H9 (cell line): ENCODE data around the gene PATE1. TPM values are rescaled to one million over a fixed set of nuclear protein-coding genes. Genes with fewer than 3 reads are reported as not detected.

ENCODE experiments used
- DNase-seq: peaks from one replicate; pipeline ENCODE4 v3.0.0-alpha.2; 2017
- H2AFZ ChIP-seq: one replicate; pipeline ENCODE4 v1.6.1; 2013; ENCODE audit warnings: mild to moderate bottlenecking, low read length, control low read depth, moderate library complexity
- H2AK5ac ChIP-seq: 2 replicates; pipeline ENCODE4 v1.6.1; 2013; ENCODE audit warnings: low read length, control low read depth, mixed read lengths; ENCODE audit not compliant: insufficient read length
- H2BK120ac ChIP-seq: one replicate; pipeline ENCODE4 v1.6.1; 2013; ENCODE audit warnings: low read depth, mild to moderate bottlenecking, low read length, control low read depth, inconsistent platforms; ENCODE audit not compliant: poor library complexity, severe bottlenecking
- H2BK12ac ChIP-seq: 2 replicates; pipeline ENCODE4 v1.6.1; 2013; ENCODE audit warnings: low read length, control low read depth, mixed read lengths, low read depth; ENCODE audit not compliant: insufficient read length
- H2BK15ac ChIP-seq: 2 replicates; pipeline ENCODE4 v1.6.1; 2013; ENCODE audit warnings: low read depth, low read length, control low read depth
- H2BK20ac ChIP-seq: one replicate; pipeline ENCODE4 v1.6.1; 2013; ENCODE audit warnings: low read depth, mild to moderate bottlenecking, low read length, control low read depth, inconsistent platforms; ENCODE audit not compliant: poor library complexity, severe bottlenecking
- H2BK5ac ChIP-seq: 2 replicates; pipeline ENCODE4 v1.6.1; 2013; ENCODE audit warnings: low read length, control low read depth, mixed read lengths; ENCODE audit not compliant: insufficient read length
- H3K14ac ChIP-seq: 2 replicates; pipeline ENCODE4 v1.6.1; 2013; ENCODE audit warnings: low read length, control low read depth; ENCODE audit not compliant: insufficient read depth
- H3K18ac ChIP-seq: 2 replicates; pipeline ENCODE4 v1.6.1; 2013; ENCODE audit warnings: low read depth, mild to moderate bottlenecking, mixed read lengths, low read length, control low read depth; ENCODE audit not compliant: insufficient read length
- H3K23ac ChIP-seq: 2 replicates; pipeline ENCODE4 v1.6.1; 2013; ENCODE audit warnings: low read length, control low read depth, mixed read lengths, low read depth; ENCODE audit not compliant: insufficient read length
- H3K23me2 ChIP-seq: 2 replicates; pipeline ENCODE4 v1.6.1; 2013; ENCODE audit warnings: low read depth, mild to moderate bottlenecking, mixed read lengths, low read length, control low read depth; ENCODE audit not compliant: insufficient read length, poor library complexity, severe bottlenecking
- H3K27ac ChIP-seq: 2 replicates; pipeline ENCODE4 v1.5.1; 2013; ENCODE audit warnings: low read length, control low read depth, mixed read lengths, low read depth; ENCODE audit not compliant: insufficient read length
- H3K27me3 ChIP-seq: 2 replicates; pipeline ENCODE4 v1.6.1; 2013; ENCODE audit warnings: low read length, control low read depth, inconsistent platforms; ENCODE audit not compliant: insufficient read depth
- H3K4ac ChIP-seq: 2 replicates; pipeline ENCODE4 v1.6.1; 2013; ENCODE audit warnings: low read depth, mild to moderate bottlenecking, control low read depth, inconsistent platforms, low read length, moderate library complexity
- H3K4me1 ChIP-seq: 2 replicates; pipeline ENCODE4 v1.6.1; 2013; ENCODE audit warnings: low read length, control low read depth, inconsistent platforms; ENCODE audit not compliant: insufficient read depth
- H3K4me2 ChIP-seq: 2 replicates; pipeline ENCODE4 v1.6.1; 2013; ENCODE audit warnings: low read length, control low read depth, mixed read lengths; ENCODE audit not compliant: insufficient read length, insufficient read depth
- H3K56ac ChIP-seq: 2 replicates; pipeline ENCODE4 v1.6.1; 2013; ENCODE audit warnings: low read depth, mild to moderate bottlenecking, mixed read lengths, low read length, control low read depth; ENCODE audit not compliant: insufficient read length
- H3K79me1 ChIP-seq: 2 replicates; pipeline ENCODE4 v1.6.1; 2013; ENCODE audit warnings: low read depth, mild to moderate bottlenecking, moderate library complexity, low read length, control low read depth, inconsistent platforms; ENCODE audit not compliant: insufficient read depth, poor library complexity, severe bottlenecking
- H3K79me2 ChIP-seq: 2 replicates; pipeline ENCODE4 v1.6.1; 2013; ENCODE audit warnings: low read length, control low read depth, inconsistent platforms; ENCODE audit not compliant: insufficient read depth
- H3K9ac ChIP-seq: 2 replicates; pipeline ENCODE4 v1.6.1; 2013; ENCODE audit warnings: low read length, control low read depth, mixed read lengths; ENCODE audit not compliant: insufficient read length; ENCODE audit errors: extremely low read depth
- H3K9me3 ChIP-seq: one replicate; pipeline ENCODE4 v1.6.1; 2013; ENCODE audit warnings: low read depth, low read length, inconsistent platforms; ENCODE audit not compliant: control insufficient read depth
- H3T11ph ChIP-seq: one replicate; pipeline ENCODE4 v1.6.1; 2013; ENCODE audit warnings: mild to moderate bottlenecking, low read length, control low read depth, inconsistent platforms
- H4K20me1 ChIP-seq: one replicate; pipeline ENCODE4 v1.6.1; 2013; ENCODE audit not compliant: control insufficient read depth, insufficient read length, insufficient read depth
- H4K5ac ChIP-seq: 2 replicates; pipeline ENCODE4 v1.6.1; 2013; ENCODE audit warnings: low read depth, mild to moderate bottlenecking, mixed read lengths, low read length, control low read depth; ENCODE audit not compliant: insufficient read length
- H4K8ac ChIP-seq: replicated peaks from 2 replicates; pipeline ENCODE4 v1.6.1; 2013; ENCODE audit warnings: low read length, control low read depth, mixed read lengths, low read depth; ENCODE audit not compliant: insufficient read length
- H4K91ac ChIP-seq: 2 replicates; pipeline ENCODE4 v1.6.1; 2013; ENCODE audit warnings: low read depth, mild to moderate bottlenecking, moderate library complexity, mixed read lengths, low read length, control low read depth; ENCODE audit not compliant: insufficient read length
- H3K27ac Mint-ChIP-seq, 3 experiments: 2 replicates in 2 of 3; 3 replicates in 1 of 3; pipeline ENCODE4 v1.8.0; 2020 to 2021; ENCODE audit warnings: mixed read lengths in 3 of 3, mild to moderate bottlenecking in 1 of 3, moderate library complexity in 1 of 3
- H3K27me3 Mint-ChIP-seq: 2 replicates; pipeline ENCODE4 v1.8.0; 2021; ENCODE audit warnings: low read depth, mild to moderate bottlenecking, moderate library complexity, mixed read lengths
- H3K36me3 Mint-ChIP-seq, 3 experiments: 2 replicates in 2 of 3; 3 replicates in 1 of 3; pipeline ENCODE4 v1.8.0; 2020 to 2021; ENCODE audit warnings: low read depth in 3 of 3, mixed read lengths in 3 of 3; ENCODE audit not compliant: insufficient read depth in 1 of 3
- H3K4me1 Mint-ChIP-seq, 2 experiments: 2 replicates each; pipeline ENCODE4 v1.8.0; 2020; ENCODE audit warnings: mixed read lengths in 2 of 2
- H3K4me3 Mint-ChIP-seq, 2 experiments: 2 replicates in 1 of 2; 3 replicates in 1 of 2; pipeline ENCODE4 v1.8.0; 2020 to 2021; ENCODE audit warnings: mild to moderate bottlenecking in 2 of 2, mixed read lengths in 2 of 2, moderate library complexity in 1 of 2
- H3K9me3 Mint-ChIP-seq, 2 experiments: 2 replicates in 1 of 2; 3 replicates in 1 of 2; pipeline ENCODE4 v1.8.0; 2020; ENCODE audit warnings: mild to moderate bottlenecking in 2 of 2, mixed read lengths in 2 of 2, moderate library complexity in 1 of 2
- WGBS: extraction: QIAGEN DNeasy Blood & Tissue Kit; methylation state at CpG from one replicate; pipeline ENCODE4 v1.1.7; 2013; ENCODE audit warnings: missing lambda C conversion rate, low lambda C conversion rate, mixed read lengths; ENCODE audit not compliant: insufficient read length; ENCODE audit errors: extremely low coverage; 5-methylcytosine and 5-hydroxymethylcytosine counted together
- long read RNA-seq: library from polyadenylated mRNA; unstranded; transcript quantifications from one replicate; pipeline ENCODE4 v2.0.0, GENCODE V29; 2020
- total RNA-seq: library from RNA; stranded (reverse); gene quantifications from 2 replicates; pipeline ENCODE4 v1.2.1, GENCODE V29; 2021
- TF ChIP-seq, protein P1 (sequence below): fragments of 200-600 bp; sonication (generic); conservative IDR thresholded peaks from 3 replicates; pipeline ENCODE4 v1.8.0; 2021; ENCODE audit warnings: antibody characterized with exemption, mild to moderate bottlenecking

The PATE1 gene, protein sequence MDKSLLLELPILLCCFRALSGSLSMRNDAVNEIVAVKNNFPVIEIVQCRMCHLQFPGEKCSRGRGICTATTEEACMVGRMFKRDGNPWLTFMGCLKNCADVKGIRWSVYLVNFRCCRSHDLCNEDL
- not detected in 2 replicates for total RNA-seq
- long read RNA-seq: 0 reads

- Histone ChIP-seq H3T11ph (no peak within 1 kb of the TSS), H4K8ac (no peak within 1 kb of the TSS), H3K23me2 (no peaks in the 10 kb centered on the region), H3K27me3 (no peaks in the 10 kb centered on the region), H3K4me2 (no peak within 1 kb of the TSS), H2AK5ac (no peak within 1 kb of the TSS), H2BK120ac (no peak within 1 kb of the TSS), H2BK5ac (no peak within 1 kb of the TSS), H3K14ac (no peak within 1 kb of the TSS), H2BK20ac (no peak within 1 kb of the TSS), H3K23ac (no peak within 1 kb of the TSS), H3K79me1 (no peaks in the 10 kb centered on the region), H2AFZ (no peak within 1 kb of the TSS), H3K9ac (no peak within 1 kb of the TSS), H2BK12ac (no peak within 1 kb of the TSS), H3K9me3 (no peaks in the 10 kb centered on the region), H3K79me2 (no peaks in the 10 kb centered on the region), H4K5ac (no peak within 1 kb of the TSS), H4K91ac (no peak within 1 kb of the TSS), H3K27ac (no peak within 1 kb of the TSS), H3K4ac (no peak within 1 kb of the TSS), H3K56ac (no peak within 1 kb of the TSS), H4K20me1 (peaks cover 2% of the 10 kb centered on the region), H3K4me1 (no peaks in the 10 kb centered on the region), H3K18ac (no peak within 1 kb of the TSS), H2BK15ac (no peak within 1 kb of the TSS)
- Mint-ChIP-seq H3K36me3 (no peaks in the 10 kb centered on the region), H3K27ac (no peak within 1 kb of the TSS), H3K4me1 (no peaks in the 10 kb centered on the region), H3K9me3 (no peaks in the 10 kb centered on the region), H3K4me3 (no peak within 1 kb of the TSS), H3K27me3 (peaks cover 14% of the 10 kb centered on the region)
- TF ChIP-seq, protein P1, sequence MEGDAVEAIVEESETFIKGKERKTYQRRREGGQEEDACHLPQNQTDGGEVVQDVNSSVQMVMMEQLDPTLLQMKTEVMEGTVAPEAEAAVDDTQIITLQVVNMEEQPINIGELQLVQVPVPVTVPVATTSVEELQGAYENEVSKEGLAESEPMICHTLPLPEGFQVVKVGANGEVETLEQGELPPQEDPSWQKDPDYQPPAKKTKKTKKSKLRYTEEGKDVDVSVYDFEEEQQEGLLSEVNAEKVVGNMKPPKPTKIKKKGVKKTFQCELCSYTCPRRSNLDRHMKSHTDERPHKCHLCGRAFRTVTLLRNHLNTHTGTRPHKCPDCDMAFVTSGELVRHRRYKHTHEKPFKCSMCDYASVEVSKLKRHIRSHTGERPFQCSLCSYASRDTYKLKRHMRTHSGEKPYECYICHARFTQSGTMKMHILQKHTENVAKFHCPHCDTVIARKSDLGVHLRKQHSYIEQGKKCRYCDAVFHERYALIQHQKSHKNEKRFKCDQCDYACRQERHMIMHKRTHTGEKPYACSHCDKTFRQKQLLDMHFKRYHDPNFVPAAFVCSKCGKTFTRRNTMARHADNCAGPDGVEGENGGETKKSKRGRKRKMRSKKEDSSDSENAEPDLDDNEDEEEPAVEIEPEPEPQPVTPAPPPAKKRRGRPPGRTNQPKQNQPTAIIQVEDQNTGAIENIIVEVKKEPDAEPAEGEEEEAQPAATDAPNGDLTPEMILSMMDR: no peak
- no CpG with 5 or more reads among the region's 3 CpGs for WGBS
- no peak for DNase-seq
Observed at GRCh38 chr11:125745979-125746378, at the start of gene PATE1. PATE1 (plus strand) TSS chr11:125746279; CDS start chr11:125746305, 26 bp downstream.
